Activated T-cell treated with anti-CD3 and anti-CD28 coated beads, Interleukin-2, amount 50 U/mL, for 48 hours (primary cell): ENCODE results near the gene ZBTB34.

Source experiments
- DNase-seq, 2 experiments: peaks; one replicate each; pipeline ENCODE4 v3.0.0-alpha.2; 2020

The ZBTB34 gene

GRCh38 chr9:126880226-126880946 lies 19.9 kb downstream of the ZBTB34 start:
- DNase-seq: no peak

- no peak for DNase-seq
Measured at GRCh38 chr9:126880947-126881332, 20.5 kb downstream of the ZBTB34 start.

DNA sequence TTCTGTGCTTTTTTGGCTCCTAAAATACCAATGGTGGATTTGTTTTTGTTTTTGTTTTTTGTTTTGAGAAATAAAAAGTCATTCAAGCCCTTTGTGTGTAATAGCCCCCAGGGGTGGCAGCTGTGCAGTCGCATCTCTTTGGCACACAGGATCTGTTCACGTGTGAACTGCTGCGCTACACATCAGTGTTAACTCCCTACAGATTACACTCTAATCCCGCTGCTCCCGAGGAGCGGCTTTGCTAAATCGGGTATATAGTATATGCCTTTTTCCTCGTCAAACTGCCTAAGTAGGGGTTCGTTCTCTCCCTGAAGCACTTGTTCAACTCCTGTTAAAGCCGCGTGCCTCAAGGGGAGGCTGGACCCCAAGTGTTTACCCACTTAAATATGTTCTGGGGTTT lies 22.3 kb downstream of the ZBTB34 start:
- DNase-seq: no peak

DNA sequence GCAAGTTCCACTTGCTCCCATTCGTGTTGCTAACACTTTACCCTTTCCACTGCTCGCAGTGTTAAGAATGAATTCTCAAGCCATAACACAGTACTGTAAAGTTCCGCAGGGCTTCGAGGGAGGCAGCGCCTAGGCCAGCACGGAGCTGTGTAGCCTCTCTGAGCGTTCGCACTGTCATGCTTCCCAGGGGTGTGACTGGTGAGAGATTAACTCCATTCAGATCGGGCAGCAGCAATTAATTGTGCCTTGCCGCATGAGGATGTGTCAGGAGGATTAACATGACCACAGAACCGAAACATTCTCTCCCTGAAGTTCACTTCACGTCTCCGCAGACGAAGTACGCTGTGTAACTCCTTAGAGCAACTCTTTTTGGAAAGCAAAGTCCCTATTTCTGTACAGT lies 23.2 kb downstream of the ZBTB34 start:
- no peak for DNase-seq

- no peak for DNase-seq
Measured at GRCh38 chr9:126885131-126885641, 24.7 kb downstream of the ZBTB34 start.

DNA sequence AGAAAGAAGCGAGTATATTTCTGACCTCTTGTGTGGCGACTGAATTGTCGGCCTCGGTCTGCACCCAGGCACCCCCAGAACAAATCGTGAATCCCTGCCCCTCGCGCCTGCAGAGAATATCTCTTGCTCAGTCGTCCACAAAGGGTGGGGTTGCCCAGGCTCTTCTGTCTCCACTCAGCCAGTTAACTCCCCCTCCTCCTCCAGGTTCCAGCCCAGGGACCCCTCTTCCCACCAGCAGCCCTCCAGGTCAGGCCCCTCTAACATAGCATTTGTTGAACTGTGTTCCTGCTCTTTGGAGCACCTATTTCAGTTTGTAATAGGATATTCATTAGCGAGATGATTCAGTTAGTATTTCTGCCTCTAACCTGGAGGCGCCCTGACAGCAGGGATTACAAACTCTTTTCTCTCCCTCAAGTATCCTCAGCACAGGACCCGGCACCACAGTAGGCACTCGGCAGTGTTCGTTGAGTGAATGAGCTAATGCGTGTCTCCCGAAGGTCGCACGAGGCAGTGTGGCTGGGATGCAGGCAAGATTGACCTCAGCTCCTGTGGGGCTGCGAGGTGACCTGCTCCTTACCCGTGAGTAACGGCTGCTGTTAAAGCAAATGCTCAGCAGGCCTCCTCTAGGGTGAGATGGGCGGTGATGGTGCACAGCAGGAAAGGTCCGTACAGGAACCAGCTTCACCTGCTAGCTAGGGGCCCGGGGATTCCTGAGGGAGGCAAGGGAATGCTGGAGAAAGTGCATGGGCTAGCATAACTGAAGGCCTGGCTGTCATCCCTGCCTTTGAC lies 25.8 kb downstream of the ZBTB34 start:
- DNase-seq: no peak

DNA sequence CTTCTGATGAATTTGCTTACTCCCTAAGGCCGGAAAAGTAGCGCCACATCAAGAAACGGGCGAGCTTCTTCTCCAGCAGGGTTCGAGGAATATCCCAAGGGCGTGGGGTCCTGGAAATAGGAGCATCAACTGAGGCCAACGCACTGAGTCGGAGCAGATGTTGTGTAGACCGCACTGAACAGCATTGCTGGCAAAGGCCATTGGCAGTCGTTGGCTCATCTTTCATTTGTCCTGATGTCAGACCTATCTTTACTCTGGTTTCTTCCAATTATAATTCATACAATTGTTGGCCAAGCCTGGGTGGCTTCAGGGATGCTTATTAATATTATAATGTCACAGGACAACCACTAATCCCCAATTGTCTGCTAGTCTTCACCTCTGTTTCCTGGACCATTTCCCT lies 26.5 kb downstream of the ZBTB34 start:
- DNase-seq: no peak

DNA sequence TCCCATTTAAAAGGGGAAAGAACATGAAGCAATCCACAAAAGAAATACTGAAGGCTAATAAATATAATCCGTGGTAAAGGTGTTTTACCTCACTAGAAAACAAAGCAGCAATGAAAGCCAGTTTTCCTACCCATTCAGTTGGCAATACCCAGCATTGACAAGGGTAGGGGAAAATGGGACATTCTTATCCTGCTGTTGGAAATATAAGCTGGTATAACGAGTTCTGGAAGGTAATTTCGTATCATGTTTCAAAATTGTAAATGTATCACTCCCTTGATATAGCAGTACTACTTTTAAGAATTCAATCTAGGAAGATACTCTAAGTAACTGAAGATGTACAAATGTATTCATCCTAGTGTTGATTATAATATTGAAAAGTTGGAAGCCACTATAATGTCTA lies 31.2 kb downstream of the ZBTB34 start:
- DNase-seq: no peak

DNA sequence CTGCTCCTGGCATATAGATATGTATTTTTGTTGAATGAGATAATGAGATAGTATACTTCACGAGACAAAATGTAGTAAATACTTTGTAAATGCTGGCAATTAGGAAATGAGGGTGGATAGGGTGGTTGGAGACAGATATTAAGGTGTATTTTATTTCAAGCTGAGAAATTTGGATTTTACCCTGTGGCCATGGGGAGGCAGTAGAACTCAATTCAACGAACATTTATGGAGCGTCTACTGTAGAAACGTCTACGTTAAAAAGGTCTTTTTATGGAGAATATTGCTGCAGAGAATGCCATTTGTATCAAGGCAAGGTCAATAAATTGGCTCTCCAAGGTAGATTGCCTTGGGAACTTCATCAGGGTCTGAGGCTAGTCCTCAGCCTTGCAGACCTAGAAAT lies 32.6 kb downstream of the ZBTB34 start:
- no peak for DNase-seq

DNA sequence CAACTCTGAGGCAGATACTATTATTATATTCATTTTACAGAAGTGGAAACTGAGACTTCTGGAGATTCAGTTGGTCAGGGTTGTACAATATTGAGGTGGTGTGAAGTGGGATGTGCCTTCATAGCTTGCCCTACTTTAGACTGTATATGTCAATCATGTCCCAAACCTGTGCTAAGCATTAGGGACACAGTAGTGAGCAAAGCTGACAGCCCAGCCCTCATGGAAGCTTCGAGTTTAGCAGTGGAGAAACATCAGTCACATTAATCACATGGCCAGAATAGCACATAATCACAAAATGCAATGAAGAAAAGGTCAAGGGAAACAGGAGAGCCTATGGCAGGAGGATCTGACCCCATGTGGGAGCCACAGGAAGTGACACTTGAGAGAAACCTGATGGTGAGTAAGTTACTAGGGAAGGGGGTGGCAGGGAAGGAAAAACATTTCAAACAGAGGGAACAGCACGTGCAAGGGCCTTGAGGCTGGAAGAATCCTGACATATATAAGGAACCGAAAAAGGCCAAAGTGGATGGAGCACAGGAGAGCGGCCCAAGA lies 33.7 kb downstream of the ZBTB34 start:
- no peak for DNase-seq

GRCh38 chr9:126902210-126902609 lies 41.8 kb downstream of the ZBTB34 start:
- DNase-seq: no peak

- no peak for DNase-seq
Measured at GRCh38 chr9:126904586-126904985, 44.1 kb downstream of the ZBTB34 start.

DNA sequence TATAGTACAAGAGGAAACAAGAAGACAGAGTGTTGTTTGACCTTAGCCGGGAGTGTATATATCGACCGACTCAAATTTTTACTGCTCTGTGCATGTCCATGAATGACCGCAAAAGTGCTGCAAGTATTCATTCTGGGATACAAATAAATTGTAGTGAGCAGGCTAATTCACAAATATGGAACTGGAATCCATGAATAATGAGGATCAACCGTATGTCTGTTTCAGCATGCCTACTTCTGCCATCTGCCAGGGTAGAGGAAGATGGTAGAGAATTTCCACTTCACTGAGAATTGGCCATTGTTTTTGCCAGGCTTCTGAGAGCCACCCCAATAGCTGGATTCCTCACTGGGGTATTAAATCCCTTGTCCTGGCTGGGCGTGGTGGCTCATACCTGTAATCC lies 45.7 kb downstream of the ZBTB34 start:
- DNase-seq: no peak

DNA sequence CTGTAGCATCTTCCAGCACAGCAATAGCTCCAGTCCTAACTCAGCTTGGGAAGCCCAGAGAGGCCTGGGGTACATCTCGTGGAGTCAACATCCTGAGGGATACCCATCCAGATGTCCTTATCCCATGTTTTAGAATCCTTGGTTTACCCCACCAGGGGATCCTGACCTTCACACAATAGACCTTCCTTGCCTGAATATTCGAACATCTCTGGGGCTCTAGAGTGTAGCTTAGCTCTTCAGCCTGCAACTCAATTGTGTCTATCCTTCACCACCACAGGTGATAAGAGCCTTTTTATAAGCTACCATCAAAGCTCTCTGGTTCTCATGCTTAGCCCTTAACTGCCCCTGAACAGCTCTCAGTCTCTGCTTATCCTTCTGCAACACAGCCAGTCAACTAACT lies 46.6 kb downstream of the ZBTB34 start:
- DNase-seq: no peak

DNA sequence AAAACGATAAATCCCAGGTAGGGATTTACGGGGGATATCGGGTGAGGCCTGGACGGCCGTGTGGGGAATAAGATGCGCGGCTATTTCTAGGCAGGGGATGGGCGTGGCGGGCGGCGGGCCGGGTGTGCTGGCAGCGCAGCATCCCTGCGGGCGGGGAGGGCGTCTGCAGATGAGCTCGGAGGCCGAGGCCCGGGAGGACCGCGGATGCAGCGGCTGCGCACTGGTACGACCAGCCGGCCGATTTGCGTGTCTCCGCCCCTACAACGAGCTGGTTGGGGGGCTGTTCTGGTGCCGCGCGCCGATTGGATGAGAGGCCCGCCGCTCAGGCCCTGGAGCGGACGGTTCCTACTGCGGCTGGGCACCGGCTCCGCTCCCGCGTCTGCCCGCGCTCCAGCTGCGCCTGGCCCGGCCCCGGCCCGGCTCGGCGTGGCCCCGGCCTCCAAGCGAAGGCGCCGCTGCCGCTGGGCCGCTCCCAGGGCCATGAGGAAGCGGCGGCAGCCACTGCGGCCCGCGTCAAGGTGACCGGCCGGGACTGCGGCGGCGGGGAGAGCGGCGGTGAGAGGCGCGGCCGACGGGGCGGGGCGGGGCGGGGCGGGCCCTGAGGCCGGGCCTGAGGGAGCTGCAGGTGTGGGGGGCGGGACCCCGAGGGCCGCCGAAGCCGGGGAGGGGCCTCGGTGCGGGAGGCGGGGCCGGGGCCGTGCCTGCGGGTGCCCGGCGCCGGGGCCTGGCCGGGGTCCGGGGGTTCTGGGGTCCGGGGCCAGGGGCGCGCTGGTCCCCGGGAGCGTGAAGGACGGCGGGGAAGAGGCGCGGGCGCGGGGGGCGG lies 54.2 kb downstream of the ZBTB34 start, which contains the start of gene RALGPS1:
RALGPS1 (plus strand) TSS at position 325 of the 823 bp plus-strand sequence. CDS start 47,508 bp downstream, outside the sequence.
- DNase-seq: peak; percentile 90 to 93

GRCh38 chr9:126915281-126915816 lies 54.9 kb downstream of the ZBTB34 start:
- peak in 1 of 2 experiments; percentile 19 for DNase-seq

- DNase-seq: no peak
Measured at GRCh38 chr9:126915846-126916543, 55.6 kb downstream of the ZBTB34 start.

GRCh38 chr9:126916909-126917308 lies 56.5 kb downstream of the ZBTB34 start:
- DNase-seq: no peak

GRCh38 chr9:126919193-126919592 lies 58.8 kb downstream of the ZBTB34 start:
- DNase-seq: no peak

DNA sequence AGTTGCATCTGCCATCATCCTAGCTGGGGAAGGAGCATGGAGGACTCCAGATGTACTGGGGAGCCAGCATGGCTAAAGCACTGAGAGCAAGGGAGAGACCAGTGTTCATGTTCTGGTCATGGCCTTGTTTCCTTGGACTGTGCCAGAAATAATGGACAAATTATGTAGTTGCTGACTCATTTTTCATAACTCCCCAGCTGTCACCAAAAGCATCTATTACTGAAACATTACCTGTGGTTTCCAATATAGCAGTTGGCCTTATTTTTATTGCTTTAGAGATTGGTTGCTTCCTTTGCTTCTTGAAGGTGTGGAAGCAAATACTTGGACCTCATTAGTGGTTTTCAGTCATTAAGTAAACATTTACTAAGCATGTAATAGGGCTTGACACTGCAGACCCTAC lies 65.4 kb downstream of the ZBTB34 start:
- no peak for DNase-seq

DNA sequence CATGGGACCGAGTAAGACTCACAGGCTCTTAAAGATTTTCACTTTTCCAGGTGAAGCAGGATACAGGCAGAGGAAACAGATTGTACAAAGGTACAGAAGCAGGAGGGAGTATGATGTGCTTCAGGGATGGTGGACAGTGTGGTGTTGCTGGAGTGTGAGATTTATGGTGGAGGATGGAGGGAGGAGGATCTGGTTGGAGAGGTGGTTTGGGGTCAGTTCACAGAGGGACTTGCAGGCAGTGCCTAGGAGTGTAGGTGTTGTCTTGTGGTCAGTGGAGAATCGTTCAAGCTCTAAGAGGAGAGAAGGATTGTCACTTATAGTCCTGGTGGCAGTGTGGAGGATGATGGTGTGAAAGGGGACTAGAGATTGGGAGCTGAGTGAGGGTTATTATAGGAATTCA lies 65.9 kb downstream of the ZBTB34 start:
- DNase-seq: no peak

- no peak for DNase-seq
Measured at GRCh38 chr9:126927419-126927818, 67.0 kb downstream of the ZBTB34 start.
